HG03159 (cell line): ENCODE measurements around the gene LUC7L.
"Not testable (repeated sequence)": the region's sequence is repeated elsewhere in the genome, so short reads cannot be mapped to it uniquely, and the experiment has no call there.

Source experiments
- ATAC-seq: cut with Tn5 transposase; IDR thresholded peaks from one replicate; pipeline ENCODE4 v1.9.1; 2021; ENCODE audit warnings: mild to moderate bottlenecking, moderate library complexity; ENCODE audit not compliant: unreplicated experiment

The LUC7L gene

DNA sequence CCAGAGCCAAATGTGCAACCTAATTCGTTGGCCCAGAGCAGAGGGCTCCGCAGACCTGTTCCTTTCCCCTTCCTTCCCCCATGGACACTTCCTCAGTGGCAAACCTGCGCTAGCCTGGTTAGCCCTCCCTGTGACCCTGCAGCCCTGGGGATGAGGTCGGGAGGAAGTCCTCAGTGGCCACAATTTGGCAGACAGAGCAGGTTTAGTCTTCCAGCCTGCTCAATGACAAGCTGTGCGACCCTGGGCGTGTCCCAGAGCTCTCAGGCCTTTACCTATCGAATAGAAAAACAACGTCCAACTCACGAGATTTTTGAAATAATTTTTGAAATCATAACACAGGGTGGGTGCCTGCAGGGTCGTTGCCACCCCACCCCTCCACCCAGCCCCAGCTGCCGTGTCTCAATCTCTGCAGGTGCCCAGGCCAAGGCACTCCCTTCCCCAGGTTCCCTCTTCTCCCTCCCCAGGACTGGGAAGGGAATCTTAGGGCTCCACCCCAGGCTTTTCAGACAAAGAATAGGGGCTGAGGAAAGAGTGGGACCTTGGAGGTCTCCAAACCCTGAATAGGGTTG, 62.0 kb downstream of the LUC7L start:
- ATAC-seq = no peak

DNA sequence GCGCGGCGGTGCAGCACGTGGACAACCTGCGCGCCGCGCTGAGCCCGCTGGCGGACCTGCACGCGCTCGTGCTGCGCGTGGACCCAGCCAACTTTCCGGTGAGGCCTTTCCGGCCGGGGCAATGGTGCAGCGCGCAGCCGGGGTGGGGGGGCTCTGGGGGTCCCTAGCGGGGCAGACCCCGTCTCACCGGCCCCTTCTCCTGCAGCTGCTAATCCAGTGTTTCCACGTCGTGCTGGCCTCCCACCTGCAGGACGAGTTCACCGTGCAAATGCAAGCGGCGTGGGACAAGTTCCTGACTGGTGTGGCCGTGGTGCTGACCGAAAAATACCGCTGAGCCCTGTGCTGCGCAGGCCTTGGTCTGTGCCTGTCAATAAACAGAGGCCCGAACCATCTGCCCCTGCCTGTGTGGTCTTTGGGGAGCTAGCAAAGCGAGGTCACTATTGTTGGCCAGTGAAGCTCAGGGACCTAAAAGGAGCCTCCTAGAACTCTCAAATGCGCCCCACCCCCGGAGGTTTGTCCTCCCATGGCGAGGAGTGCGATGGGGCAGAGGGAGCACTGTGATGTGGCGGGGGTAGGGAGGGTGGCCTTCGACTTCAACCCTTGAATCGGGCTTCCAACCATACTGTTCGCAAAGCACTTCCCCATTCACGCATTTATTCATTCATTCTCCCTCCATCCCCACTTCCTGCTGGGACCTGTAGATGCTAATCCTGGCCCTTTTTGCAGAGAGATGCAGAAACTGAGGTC, 62.7 kb downstream of the LUC7L start:
- no peak for ATAC-seq

- no peak for ATAC-seq
Measured at GRCh38 chr16:165539-166374, 63.5 kb downstream of the LUC7L start, which contains the start of gene HBM. Gene HBM, plus strand, starts transcription at chr16:165978. Its CDS starts 20 bp downstream, at chr16:165998.

GRCh38 chr16:164827-165538, 64.3 kb downstream of the LUC7L start:
- no peak for ATAC-seq

DNA sequence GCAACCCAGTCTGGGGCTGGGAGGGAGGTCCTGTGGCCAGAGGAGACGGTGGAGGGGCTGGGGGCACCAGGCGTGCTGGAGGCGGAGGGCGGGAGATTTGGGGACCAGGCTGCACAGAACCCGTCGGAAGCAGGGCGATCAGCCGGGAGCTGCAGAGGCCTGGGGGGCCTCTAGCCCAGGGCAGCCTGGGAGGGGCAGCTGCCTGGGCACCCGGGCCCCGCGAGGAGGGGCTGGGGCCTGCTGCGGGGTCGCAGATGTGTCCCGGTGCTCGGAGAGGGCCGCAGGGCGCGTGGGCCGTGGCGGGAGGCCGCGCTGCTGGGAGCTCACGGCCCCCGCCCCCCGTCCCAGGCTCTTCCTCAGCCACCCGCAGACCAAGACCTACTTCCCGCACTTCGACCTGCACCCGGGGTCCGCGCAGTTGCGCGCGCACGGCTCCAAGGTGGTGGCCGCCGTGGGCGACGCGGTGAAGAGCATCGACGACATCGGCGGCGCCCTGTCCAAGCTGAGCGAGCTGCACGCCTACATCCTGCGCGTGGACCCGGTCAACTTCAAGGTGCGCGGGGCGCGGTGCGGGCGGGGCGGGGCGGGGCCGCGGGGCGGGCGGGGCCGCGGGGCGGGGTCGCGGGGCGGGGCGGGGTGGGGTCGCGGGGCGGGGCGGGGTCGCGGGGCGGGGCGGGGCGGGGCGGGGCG, 65.0 kb downstream of the LUC7L start:
- not testable (repeated sequence) for ATAC-seq

DNA sequence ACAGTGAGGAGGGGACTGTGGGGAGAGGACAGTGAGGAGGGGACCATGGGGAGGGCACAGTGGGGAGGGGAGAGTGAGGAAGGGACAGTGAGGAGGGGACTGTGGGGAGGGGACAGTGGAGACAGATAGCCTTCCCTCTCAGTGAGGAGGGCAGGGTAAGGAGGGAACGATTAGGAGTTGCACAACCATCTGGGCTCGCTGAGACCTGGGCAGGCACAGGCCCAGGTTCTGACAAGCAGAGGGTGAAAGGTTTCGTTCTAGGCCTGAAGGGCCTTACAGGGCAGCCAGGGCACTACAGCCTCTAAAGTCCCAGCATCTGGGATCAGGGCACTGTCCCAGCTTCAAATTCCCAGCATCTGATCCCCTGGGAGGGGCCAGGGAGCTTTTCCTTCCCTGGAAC, 65.6 kb downstream of the LUC7L start:
- not testable (repeated sequence) for ATAC-seq

- not testable (repeated sequence) for ATAC-seq
Measured at GRCh38 chr16:163139-163538, 66.1 kb downstream of the LUC7L start.

- ATAC-seq = no peak
Measured at GRCh38 chr16:162271-162991, 66.8 kb downstream of the LUC7L start.

GRCh38 chr16:160691-161190, 68.5 kb downstream of the LUC7L start:
- ATAC-seq = no peak

DNA sequence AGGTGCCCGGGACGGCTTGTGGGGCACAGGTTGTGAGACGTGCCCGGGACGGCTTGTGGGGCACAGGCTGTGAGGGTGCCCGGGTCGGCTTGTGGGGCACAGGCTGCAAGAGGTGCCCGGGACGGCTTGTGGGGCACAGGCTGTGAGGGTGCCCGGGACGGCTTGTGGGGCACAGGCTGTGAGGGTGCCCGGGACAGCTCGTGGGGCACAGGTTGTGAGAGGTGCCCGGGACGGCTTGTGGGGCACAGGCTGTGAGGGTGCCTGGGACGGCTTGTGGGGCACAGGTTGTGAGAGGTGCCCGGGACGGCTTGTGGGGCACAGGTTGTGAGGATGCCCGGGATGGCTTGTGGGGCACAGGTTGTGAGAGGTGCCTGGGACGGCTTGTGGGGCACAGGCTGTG, 69.0 kb downstream of the LUC7L start:
- not testable (repeated sequence) for ATAC-seq

GRCh38 chr16:159136-159849, 70.0 kb downstream of the LUC7L start:
- no peak for ATAC-seq

DNA sequence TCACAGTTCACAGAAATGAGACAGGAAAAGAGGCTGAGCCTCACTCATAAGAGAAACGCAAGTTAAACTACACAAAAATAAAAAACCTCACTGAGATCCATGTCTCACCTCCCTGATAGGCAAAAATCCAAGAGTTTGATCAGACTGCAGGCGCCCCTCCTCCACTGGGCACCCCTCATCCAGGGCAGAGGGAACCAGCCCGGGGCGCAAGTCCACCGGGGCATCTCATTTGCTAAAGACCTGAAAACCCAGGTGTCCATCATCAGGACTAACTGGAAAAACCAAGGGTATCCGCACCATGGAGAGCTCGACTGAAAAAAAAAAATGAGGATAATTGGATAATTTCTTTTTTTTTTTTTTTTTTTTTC, 74.2 kb downstream of the LUC7L start:
- ATAC-seq = no peak

GRCh38 chr16:154217-155030, 74.8 kb downstream of the LUC7L start:
- ATAC-seq = no peak

DNA sequence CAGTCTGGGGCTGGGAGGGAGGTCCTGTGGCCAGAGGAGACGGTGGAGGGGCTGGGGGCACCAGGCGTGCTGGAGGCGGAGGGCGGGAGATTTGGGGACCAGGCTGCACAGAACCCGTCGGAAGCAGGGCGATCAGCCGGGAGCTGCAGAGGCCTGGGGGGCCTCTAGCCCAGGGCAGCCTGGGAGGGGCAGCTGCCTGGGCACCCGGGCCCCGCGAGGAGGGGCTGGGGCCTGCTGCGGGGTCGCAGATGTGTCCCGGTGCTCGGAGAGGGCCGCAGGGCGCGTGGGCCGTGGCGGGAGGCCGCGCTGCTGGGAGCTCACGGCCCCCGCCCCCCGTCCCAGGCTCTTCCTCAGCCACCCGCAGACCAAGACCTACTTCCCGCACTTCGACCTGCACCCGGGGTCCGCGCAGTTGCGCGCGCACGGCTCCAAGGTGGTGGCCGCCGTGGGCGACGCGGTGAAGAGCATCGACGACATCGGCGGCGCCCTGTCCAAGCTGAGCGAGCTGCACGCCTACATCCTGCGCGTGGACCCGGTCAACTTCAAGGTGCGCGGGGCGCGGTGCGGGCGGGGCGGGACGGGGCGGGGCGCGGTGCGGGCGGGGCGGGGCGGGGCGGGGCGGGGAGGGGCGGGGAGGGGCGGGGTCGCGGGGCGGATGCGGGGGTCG, 75.6 kb downstream of the LUC7L start:
- ATAC-seq = not testable (repeated sequence)

DNA sequence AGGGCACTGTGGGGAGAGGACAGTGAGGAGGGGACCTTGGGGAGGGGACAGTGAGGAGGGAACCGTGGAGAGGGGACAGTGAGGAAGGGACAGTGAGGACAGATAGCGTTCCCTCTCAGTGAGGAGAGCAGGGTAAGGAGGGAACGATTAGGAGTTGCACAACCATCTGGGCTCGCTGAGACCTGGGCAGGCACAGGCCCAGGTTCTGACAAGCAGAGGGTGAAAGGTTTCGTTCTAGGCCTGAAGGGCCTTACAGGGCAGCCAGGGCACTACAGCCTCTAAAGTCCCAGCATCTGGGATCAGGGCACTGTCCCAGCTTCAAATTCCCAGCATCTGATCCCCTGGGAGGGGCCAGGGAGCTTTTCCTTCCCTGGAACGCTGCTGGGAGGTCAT, 76.1 kb downstream of the LUC7L start:
- ATAC-seq = not testable (repeated sequence)

- ATAC-seq = no peak
Measured at GRCh38 chr16:152141-153128, 76.8 kb downstream of the LUC7L start, which contains the start of gene HBZ. Gene HBZ, plus strand, starts transcription at chr16:152644. Its CDS starts 266 bp downstream, at chr16:152910.
